Measurements from ENCODE around the gene GNB5. TPM values are rescaled to one million over a fixed set of nuclear protein-coding genes. Genes with fewer than 3 reads are reported as not detected.
"Not testable (repeated sequence)": the region's sequence is repeated elsewhere in the genome, so short reads cannot be mapped to it uniquely, and the experiment has no call there.

The GNB5 gene
- total RNA-seq, 1 donor: 25.3 TPM

DNA sequence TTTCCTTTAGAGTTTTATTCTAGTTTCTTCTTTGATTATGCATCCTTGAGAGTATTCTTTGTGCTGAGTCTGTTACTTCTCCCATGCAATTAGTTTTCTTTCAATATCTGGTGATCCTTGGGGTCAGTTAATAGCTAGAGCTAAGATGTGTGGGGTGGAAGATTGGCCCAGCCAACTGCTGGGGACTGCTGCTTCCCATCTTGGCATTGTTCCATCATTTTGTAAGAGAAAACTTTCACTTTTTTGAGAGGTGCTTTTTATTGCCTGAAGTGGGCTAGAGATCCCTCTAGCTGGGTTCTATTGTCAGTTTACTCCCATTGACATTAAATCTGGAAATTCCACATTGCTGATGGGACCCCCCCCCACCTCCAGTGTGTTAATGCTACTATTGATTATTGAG is 94.0 kb downstream of the GNB5 start:
- peak in 1 of 3 donors; percentile 36 for DNase-seq (ENCODE audit: low read depth in 2 of 3, low spot score in 2 of 3)

DNA sequence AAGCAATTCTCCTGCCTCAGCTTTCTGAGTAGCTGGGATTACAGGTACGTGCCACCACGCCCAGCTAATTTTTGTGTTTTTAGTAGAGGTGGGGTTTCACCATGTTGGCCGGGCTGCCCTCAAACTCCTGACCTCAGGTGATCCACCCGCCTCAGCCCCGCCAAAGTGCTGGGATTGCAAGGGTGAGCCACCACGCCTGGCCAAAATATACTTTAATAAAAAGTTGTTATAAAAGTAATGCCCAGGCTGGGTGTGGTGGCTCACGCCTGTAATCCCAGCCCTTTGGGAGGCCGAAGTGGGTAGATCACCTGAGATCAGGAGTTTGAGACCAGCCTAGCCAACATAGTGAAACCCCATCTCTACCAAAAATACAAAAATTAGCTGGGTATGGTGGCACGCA is 94.7 kb downstream of the GNB5 start:
- DNase-seq (ENCODE audit: low read depth in 2 of 3, low spot score in 2 of 3): not testable (repeated sequence)

DNA sequence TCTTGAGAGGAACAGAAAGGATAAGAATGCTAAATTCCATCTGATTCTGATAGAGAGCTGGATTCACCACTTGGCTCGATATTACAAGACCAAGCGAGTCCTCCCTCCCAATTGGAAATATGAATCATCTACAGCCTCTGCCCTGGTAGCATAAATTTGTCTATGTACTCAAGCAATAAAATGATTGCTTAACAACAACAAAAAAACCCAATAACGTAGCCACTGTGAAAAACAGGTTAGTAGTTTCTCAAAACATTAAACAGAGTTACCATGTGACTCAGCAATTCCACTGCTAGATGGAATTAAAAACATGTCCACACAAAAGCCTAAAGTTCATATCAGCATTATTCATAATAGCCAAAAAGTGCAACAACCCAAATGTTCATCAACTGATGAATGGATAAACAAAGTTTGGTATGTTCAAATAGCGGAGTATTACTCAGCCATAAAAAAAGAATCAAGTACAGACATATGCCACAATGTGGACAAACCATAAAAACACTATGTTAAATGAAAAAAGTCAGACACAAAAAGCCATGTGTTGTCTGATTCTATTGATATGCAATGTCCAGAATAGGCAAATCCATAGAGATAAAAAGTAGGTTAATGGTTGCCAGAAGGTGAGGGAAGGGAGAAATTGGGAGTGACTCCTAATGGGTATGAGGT is 95.5 kb downstream of the GNB5 start:
- peak in 1 of 3 donors; percentile 35 for DNase-seq (ENCODE audit: low read depth in 2 of 3, low spot score in 2 of 3)

DNA sequence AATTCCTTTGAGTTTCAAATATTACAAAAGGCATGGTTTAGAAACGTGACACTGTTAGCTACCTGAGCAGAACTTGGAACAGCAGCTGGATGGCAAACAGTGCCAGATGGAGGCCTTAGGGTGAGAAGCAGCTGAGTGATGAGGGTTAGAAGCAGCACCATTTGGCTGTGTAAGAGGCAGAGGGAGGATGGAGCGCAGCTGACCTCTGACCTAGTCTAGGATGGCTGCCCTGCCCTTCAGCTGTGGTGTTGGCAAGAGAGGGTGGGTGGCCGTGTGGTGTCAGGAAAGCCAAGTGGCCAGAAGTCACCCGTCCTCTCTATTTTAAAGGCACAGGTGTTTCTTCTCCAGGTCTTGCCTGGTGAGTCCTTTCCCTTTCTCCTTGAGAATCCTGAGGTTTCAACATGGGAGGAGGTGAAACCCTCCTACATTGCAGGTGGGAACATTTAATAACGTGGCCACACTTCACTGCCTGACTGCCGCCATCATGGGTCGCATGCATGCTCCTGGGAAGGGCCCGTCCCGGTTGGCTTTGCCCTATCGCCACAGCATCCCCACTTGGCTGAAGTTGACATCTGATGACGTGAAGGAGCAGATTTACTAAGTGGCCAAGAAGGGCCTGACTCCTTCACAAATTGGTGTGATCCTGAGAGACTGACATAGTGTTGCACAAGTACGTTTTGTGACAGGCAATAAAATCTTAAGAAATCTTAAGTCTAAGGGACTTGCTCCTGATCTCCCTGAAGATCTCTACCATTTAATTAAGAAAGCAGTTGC is 96.2 kb downstream of the GNB5 start:
- no peak for DNase-seq (ENCODE audit: low read depth in 2 of 3, low spot score in 2 of 3)

DNA sequence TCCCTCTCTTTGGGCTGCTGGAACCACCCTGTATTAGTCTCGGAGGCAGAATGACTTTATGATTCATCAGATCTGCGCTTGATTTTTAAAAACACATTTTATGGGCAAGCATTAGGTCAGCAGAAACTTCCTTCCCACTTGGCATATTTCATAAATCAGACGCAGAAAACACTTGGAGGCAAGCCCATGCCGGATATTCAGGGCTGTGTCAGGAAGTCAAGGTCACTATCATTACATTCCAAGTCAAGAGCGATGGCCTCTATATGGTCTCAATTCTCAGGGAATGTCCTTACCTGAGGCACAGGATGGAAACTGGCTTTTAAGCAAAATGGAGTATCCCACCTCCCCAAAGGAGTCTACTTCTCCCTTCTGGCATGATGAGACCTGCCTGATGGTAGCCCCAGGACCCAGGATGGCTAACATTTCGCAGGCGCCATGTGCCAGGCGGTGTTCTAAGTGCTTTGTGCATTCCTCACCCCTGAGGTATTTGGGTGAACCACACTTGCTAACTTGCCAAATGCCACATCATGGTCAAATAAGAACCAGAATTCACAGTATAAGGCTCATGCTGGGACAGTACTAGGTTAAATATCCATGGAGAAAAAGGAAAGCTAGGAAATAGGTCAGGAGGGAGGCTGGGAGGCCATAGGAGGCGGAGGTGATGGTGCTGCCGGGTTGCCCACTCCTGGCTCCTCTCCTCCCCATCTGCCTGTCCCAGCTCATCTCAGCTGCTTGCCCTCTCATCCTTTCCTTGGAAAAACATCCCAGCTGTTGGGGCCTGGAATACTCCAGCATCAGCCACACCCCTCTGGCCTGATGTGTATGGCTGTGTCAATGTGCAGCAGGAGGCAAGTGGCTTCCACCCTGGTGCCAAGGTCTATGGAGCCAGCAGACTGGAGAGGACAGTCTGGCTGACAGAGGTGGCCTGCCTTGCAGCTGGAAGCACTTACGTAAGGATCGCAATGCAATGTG is 97.4 kb downstream of the GNB5 start:
- peak in 2 of 3 donors; percentile 55 to 57 for DNase-seq (ENCODE audit: low read depth in 2 of 3, low spot score in 2 of 3)

DNA sequence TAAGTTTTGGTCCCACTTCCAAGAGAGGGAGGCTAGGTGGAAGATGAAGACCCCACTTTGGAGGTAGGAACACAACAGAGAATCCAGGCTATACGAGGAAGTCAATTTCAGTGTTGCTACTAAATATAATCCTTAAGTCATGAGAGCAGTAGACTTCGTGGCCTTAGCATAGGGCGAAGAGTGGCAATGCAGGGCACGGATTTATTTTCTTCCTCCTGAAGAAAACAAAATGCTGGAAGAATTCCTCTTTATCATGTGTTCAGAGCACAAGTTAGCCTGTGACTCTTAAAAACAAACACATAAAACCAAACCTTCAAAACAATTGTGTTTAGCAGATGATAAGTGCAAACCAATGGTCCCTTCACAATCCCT is 98.0 kb downstream of the GNB5 start:
- DNase-seq (ENCODE audit: low read depth in 2 of 3, low spot score in 2 of 3): no peak

DNA sequence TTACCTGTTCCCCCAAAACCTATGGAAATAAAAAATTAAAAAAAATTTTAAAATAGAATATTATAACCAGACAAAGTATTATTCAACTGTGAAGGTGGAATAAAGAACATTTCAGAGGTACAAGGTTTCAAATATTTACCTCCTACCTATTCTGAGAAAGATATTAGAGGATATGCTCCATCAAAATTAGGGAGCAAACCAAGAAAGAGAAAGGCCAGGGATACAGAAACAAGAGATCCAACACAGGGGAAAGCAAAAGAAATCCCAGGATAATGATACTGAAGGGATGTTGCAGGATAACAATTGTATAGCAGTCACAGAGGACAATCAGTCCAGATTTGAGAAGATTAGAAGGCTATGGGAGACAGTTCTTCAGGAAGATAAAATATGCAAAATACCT is 101.0 kb downstream of the GNB5 start:
- DNase-seq (ENCODE audit: low read depth in 2 of 3, low spot score in 2 of 3): no peak

DNA sequence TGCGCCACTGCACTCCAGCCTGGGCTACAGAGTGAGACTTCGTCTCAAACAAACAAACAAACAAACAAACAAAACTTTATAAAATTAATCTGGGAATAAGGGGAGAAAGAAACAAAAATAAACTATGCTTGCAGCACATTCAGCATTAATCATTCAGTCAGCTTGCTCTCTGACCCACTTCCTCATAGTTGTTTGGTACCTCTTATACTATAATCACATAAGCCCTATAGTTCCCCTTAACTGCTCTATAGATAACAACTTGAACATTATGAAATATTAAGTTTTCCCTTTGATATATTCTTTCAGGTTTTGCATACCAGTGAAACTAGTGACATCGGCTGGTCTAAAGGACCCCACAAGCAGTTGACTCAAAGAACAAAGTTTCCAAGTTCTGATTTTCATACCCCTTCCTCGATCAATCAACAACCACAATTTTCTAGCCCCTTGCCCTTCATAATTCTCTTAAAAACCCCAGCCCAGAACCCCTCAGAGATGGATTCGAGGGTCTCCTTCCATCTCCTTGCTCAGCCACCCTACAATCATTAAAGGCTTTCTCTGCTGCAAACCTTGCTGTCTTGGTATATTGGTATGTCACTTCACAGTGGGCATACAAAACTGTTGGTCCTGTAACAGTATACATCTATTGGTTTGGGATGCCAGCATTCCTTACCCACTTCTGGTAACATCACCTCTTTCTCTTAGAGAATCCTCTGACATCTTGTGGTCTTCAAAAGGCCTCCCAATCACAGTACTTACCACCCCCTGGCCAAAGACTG is 105.0 kb downstream of the GNB5 start:
- DNase-seq (ENCODE audit: low read depth in 2 of 3, low spot score in 2 of 3): peak in 1 of 3 donors; percentile 37

DNA sequence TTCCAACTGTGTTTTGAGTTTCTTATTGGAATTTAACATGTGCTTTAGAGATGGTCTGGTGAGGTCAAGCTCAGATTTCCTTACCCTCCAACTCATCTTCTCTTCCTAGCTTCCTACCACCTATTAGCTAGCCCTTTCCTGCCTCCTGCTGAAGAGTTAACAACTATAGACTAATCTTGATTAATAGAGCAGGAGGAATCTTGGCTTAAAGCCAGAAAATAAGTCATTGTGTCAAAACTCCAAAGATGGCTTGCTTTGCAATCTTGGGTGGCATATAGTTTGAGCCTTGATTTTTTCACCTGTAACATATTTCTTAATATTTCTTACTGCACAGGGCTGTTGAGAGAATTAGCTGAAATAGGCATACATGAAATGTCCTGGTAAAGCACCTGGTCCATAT is 105.9 kb downstream of the GNB5 start:
- DNase-seq (ENCODE audit: low read depth in 2 of 3, low spot score in 2 of 3): no peak

DNA sequence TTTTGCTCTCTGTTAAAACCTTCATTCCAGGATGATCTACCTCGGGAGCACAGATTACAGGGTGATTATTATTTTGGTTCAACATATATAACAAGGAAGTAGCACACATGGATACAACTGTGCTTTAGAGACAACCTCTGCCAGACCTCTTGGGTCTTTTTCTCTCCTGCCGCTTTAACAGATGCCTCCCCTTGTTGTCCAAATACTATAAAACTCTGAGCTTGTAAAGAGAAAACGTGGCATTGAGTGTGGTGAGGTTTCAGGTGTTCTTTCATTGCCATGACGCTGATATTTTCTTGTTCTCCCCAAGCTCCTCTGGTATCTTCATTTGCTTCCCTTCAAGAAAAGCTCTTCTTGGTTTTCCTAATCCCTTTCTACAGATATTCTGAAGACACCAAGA is 107.6 kb downstream of the GNB5 start:
- DNase-seq (ENCODE audit: low read depth in 2 of 3, low spot score in 2 of 3): no peak

DNA sequence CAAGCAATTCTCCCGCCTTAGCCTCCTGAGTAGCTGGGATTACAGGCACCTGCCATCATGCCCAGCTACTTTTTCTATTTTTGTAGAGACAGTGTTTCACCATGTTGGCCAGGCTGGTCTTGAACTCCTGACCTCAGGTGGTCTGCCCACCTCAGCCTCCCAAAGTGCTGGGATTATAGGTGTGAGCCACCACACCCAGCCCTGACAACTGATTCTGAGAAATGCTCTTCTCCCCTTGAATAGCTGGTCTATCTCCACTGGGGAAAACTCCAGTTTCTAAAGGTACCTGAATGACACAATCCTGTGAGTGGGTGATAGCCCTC is 108.2 kb downstream of the GNB5 start:
- not testable (repeated sequence) for DNase-seq (ENCODE audit: low read depth in 2 of 3, low spot score in 2 of 3)

DNA sequence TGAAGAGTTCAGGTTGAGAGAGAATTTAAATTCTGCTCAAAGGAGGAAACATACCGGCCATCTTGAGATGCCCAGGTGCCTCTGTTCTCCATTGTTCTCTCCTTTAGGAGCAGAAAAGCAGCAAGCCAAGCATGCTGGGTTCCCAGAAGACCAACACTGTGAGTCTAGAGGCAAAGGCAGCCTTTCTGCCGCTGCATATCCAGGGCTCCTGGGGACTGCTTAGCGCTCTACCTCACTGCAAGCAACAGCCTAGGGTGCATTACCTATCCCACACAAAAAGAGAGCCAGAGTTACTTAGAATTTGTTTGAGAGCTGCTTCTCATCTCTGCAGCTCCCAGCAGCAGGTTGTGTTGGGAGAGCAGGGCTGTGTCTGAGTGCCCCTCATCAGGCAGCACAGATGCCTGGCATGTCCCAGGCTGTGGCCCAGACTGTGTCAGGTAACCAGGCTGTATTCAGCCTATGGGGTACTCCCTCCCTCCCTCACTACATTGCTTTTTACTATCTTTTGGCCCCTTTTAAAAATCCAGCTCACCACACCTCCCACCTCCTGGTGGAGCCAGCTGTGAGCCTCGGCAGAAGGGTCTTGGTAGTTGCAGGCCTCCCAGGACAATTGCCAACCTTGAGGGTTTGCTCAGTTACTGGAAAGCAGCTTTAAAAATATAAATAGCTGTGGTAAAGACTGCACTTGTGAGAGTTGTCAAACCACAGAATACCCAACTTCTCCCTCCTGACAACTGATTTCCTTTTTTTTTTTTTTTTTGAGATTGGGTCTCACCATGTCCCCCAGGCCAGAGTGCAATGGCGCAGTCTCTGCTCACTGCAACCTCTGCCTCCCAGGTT is 108.8 kb downstream of the GNB5 start:
- DNase-seq (ENCODE audit: low read depth in 2 of 3, low spot score in 2 of 3): peak in 2 of 3 donors; percentile 66 to 92

DNA sequence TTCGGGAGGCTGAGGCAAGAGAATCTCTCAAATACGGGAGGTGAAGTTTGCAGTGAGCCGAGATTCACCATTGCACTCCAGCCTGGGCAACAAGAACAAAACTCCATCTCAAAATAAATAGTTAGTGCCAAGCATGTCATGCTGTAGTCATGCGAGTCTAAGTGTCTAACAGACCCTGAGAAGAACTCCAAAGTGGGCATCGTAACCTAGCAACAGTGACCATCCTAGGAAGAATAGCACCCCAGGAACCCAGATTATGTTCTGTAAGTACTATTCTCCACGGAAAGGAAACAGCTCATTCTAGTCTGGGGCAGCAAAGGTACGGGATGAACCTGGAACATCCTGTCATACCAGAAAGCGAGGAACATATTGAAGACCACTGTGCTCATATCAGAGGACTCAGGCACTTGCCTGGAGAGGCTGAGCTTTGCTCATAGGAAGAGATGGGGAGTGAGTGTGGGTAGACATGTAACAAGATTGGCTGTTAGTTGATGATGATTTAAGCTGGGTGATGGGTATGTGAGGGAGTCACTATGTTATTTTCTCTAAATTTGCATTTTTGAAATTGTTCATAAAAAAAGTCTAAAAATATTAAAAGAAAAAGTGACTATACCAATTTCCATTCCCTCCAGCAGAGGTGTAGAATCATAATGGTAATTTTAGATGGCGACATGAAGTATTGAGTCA is 110.3 kb downstream of the GNB5 start:
- DNase-seq (ENCODE audit: low read depth in 2 of 3, low spot score in 2 of 3): no peak

DNA sequence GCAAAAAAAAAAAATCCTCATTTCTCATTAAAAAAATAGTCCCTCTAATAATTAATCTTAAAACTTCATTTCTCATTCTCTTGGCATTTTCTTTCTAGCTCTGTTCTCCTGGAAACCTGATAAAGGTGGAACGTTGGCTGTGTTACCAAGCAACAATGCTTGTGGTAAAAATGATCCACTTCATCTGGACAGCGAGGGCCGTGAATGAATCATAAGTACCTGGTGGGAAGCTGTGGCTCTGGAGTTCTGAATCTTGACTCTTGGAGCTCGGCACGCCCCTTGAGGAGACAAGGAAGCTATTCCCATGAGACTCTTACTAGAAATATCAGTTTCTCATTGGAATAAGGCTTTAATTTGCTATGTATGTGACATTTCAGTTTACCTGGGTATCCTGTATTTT is 111.2 kb downstream of the GNB5 start:
- no peak for DNase-seq (ENCODE audit: low read depth in 2 of 3, low spot score in 2 of 3)

DNA sequence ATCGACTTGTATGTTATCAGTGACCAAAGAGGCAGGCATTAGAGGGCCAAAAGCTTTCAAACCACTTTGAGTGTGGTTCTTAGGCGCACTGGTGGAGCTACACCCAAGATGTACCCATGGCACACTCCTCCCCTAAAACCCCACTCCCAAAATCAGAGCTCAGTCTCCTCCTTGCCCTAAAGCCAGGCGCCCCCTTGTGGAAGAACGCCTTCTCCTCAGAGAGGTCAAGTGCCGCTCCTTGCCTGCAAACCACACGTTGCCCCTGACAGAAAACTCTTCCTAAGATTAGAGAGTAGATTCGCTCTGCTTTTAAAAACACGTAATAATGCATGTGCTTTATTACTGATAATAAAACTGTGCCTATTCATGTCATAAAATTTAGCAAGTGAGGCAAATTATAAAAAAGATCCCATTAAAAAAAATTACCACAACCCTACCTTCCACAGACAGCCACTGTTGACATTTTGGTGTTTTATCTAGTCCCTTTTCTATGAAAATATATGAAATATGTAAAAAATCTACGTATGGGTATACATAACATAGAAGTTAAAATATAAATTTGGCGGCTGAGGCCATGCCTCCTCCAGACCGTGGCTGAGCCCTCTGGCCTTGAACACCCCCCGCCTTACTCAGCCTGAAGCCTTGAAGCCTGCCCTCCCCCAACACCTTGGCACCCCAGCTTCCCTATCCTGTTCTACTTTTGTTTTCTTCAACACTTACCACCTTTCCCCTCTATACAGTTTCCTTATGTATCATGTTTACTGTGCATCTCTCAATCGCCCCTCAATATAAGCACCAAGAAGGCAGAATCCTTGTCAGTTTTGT is 112.1 kb downstream of the GNB5 start:
- peak; percentile 61 to 84 (median 78) for DNase-seq (ENCODE audit: low read depth in 2 of 3, low spot score in 2 of 3)

DNA sequence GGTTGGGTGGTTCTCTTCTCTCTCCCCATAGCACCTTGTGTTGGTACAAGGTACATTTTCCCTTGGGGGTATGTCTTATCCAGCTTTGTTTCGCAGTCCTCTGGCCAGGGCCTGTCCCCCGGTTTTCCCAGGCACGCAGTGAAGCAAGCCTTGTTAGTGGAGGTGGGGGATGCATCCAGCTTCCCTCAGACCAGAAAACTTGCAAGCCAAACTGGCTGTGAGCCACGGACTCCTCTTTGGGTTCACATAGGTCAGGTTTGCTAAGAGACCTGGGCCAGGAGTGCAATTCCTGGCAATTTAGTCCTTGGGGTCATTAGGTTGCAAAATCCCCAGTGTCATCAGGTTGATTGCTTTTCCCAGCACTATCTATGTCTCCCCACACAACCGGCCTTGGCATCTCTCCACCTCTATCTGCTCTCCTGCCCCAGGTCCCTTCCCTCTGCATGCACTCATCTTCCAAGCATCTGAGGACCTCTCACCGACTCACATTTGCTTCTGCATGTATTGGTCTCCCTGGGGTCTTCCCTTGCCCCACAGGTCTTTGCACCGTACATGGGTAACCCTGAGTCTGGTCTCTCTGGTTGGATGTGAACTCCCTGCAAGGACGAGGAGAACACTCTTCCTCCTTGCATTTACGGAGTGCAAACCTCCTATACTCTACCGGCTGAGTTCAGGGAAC is 112.9 kb downstream of the GNB5 start:
- DNase-seq (ENCODE audit: low read depth in 2 of 3, low spot score in 2 of 3): no peak

DNA sequence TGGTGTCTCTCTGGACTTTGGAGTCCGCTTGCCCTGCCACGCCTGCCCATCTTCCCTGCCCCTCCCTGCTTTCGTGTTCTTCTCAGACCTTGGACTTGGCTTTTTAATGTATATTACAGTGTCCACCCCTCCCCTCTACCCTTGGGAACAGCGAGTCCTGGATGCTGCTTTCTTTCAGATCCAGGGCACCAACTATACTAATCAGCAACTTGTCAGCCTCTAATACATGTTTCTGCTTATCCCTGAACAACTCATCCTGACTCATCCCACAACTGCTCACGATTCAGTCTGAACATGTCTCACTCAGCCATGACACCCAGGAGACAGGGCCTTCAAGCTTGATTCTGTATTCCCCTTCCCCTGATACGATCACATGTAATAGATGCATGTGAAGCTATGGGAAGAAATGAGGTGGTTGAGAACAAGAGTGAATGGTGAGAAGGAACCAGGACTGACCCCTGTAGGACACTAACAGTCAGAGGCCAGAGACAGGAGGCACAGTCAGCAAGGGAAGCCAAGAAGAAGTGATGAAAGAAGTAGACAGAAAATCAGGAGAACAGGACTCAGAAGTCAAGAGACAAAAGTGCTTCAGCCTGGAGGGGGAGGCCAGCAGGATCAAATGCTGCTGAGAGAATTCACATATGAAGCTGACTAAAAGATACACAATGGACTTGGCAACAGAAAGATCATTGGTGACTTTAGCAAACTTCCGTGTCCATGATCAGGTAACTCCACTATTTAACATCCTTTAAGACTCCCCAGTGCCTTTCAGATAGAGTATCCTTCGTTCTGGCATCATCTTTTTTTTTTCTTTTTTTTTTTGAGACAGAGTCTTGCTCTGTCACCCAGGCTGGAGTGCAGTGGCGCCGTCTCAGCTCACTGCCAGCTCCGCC is 114.1 kb downstream of the GNB5 start:
- DNase-seq (ENCODE audit: low read depth in 2 of 3, low spot score in 2 of 3): no peak
